ENCODE measurements around the gene WFDC11.
"Not testable (repeated sequence)": the region's sequence is repeated elsewhere in the genome, so short reads cannot be mapped to it uniquely, and the experiment has no call there.

Gene WFDC11

GRCh38 chr20:45651726-45652125 is 18.3 kb downstream of the WFDC11 start:
- not testable (repeated sequence) for H3K4me3 ChIP-seq (ENCODE audit: low read length); H3K27me3 ChIP-seq (replicated peaks; ENCODE audit: control insufficient read depth, insufficient read depth, low read length); DNase-seq (ENCODE audit: low read depth); H3K9ac ChIP-seq (ENCODE audit: low read length); H3K36me3 ChIP-seq (ENCODE audit: control insufficient read depth, insufficient read depth, low read length, severe bottlenecking); H3K9me3 ChIP-seq (ENCODE audit: control insufficient read depth, low read length); H3K4me1 ChIP-seq (ENCODE audit: control insufficient read depth, insufficient read depth, low read length)

- Histone ChIP-seq H3K27me3 (replicated peaks; ENCODE audit: control insufficient read depth, insufficient read depth, low read length) (no peaks in the 10 kb centered on the region), H3K9ac (ENCODE audit: low read length) (no peak overlapping the region), H3K4me3 (ENCODE audit: low read length) (no peak overlapping the region), H3K9me3 (ENCODE audit: control insufficient read depth, low read length) (no peaks in the 10 kb centered on the region), H3K4me1 (ENCODE audit: control insufficient read depth, insufficient read depth, low read length) (no peaks in the 10 kb centered on the region), H3K36me3 (ENCODE audit: control insufficient read depth, insufficient read depth, low read length, severe bottlenecking) (no peaks in the 10 kb centered on the region)
- DNase-seq (ENCODE audit: low read depth), result no peak
Observed at GRCh38 chr20:45649312-45649863, 20.7 kb downstream of the WFDC11 start.

DNA sequence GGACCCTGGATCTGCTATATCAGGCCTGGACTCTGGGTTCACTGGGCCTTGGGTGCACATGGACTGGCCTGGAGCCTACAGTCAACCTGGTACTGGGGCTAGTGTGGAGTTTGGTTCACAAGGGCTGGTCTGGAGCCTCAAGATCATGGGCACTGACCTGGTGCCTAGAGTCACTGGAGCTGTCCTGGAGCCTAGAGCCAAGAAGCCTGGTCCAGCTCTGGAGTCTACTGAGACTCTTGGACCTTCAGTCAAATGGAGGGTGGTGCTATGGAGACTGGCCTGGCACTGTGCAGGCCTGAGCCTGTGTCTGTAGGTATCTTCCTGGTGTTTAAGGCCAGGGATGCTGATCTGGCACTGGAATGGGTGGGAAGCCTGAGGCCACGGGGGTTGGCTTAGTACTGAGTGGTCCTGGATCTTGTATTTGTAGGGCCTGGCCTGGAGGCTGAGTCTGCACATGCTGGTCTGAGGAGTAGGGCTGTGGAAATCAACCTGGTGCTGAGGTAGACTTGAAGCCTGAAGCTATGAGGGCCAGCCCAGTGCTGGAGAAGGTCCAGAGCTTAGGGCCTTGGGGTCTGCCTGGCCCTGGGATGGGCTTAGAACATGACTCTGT is 22.5 kb downstream of the WFDC11 start:
- H3K9ac ChIP-seq (ENCODE audit: low read length), result no peak overlapping the region
- no peak for DNase-seq (ENCODE audit: low read depth)
- no peaks in the 10 kb centered on the region for H3K4me1 ChIP-seq (ENCODE audit: control insufficient read depth, insufficient read depth, low read length)
- H3K36me3 ChIP-seq (ENCODE audit: control insufficient read depth, insufficient read depth, low read length, severe bottlenecking), result no peaks in the 10 kb centered on the region
- no peaks in the 10 kb centered on the region for H3K9me3 ChIP-seq (ENCODE audit: control insufficient read depth, low read length)
- no peak overlapping the region for H3K4me3 ChIP-seq (ENCODE audit: low read length)
- H3K27me3 ChIP-seq (replicated peaks; ENCODE audit: control insufficient read depth, insufficient read depth, low read length), result no peaks in the 10 kb centered on the region

- DNase-seq (ENCODE audit: low read depth), result no peak
- H3K9me3 ChIP-seq (ENCODE audit: control insufficient read depth, low read length), result no peaks in the 10 kb centered on the region
- H3K4me3 ChIP-seq (ENCODE audit: low read length), result no peak overlapping the region
- H3K9ac ChIP-seq (ENCODE audit: low read length), result no peak overlapping the region
- no peaks in the 10 kb centered on the region for H3K4me1 ChIP-seq (ENCODE audit: control insufficient read depth, insufficient read depth, low read length)
- no peaks in the 10 kb centered on the region for H3K36me3 ChIP-seq (ENCODE audit: control insufficient read depth, insufficient read depth, low read length, severe bottlenecking)
- H3K27me3 ChIP-seq (replicated peaks; ENCODE audit: control insufficient read depth, insufficient read depth, low read length), result no peaks in the 10 kb centered on the region
Observed at GRCh38 chr20:45646875-45647274, 23.2 kb downstream of the WFDC11 start.

- H3K4me1 ChIP-seq (ENCODE audit: control insufficient read depth, insufficient read depth, low read length); H3K9ac ChIP-seq (ENCODE audit: low read length); H3K36me3 ChIP-seq (ENCODE audit: control insufficient read depth, insufficient read depth, low read length, severe bottlenecking); H3K9me3 ChIP-seq (ENCODE audit: control insufficient read depth, low read length); H3K27me3 ChIP-seq (replicated peaks; ENCODE audit: control insufficient read depth, insufficient read depth, low read length); H3K4me3 ChIP-seq (ENCODE audit: low read length); DNase-seq (ENCODE audit: low read depth): not testable (repeated sequence)
Observed at GRCh38 chr20:45645869-45646268, 24.2 kb downstream of the WFDC11 start.

DNA sequence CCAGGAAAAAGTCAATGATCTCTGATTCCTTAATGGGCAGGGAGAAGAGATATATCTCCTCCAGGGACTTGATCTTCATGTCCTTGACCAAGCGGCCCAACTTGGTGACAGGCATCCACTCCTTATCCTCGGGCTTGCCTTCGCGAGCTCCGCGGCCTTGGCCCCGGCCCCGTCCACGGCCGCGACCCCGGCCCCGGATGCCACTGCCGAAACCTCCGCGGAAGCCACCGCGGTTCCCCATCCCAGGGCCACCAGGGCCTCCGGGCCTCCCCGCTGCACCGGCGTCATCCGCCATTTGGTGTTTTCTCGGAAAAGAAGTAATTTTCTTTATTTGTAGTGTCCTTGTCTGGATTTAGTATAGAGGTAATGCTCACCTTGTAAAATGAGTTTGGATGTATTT is 29.0 kb downstream of the WFDC11 start:
- not testable (repeated sequence) for H3K27me3 ChIP-seq (replicated peaks; ENCODE audit: control insufficient read depth, insufficient read depth, low read length); H3K4me3 ChIP-seq (ENCODE audit: low read length); H3K4me1 ChIP-seq (ENCODE audit: control insufficient read depth, insufficient read depth, low read length); H3K9ac ChIP-seq (ENCODE audit: low read length); H3K9me3 ChIP-seq (ENCODE audit: control insufficient read depth, low read length); DNase-seq (ENCODE audit: low read depth); H3K36me3 ChIP-seq (ENCODE audit: control insufficient read depth, insufficient read depth, low read length, severe bottlenecking)

- DNase-seq (ENCODE audit: low read depth), result no peak
- H3K9ac ChIP-seq (ENCODE audit: low read length), result no peak overlapping the region
- no peaks in the 10 kb centered on the region for H3K27me3 ChIP-seq (replicated peaks; ENCODE audit: control insufficient read depth, insufficient read depth, low read length)
- no peaks in the 10 kb centered on the region for H3K9me3 ChIP-seq (ENCODE audit: control insufficient read depth, low read length)
- H3K4me1 ChIP-seq (ENCODE audit: control insufficient read depth, insufficient read depth, low read length), result no peaks in the 10 kb centered on the region
- no peaks in the 10 kb centered on the region for H3K36me3 ChIP-seq (ENCODE audit: control insufficient read depth, insufficient read depth, low read length, severe bottlenecking)
- no peak overlapping the region for H3K4me3 ChIP-seq (ENCODE audit: low read length)
Observed at GRCh38 chr20:45639687-45640086, 30.4 kb downstream of the WFDC11 start.

DNA sequence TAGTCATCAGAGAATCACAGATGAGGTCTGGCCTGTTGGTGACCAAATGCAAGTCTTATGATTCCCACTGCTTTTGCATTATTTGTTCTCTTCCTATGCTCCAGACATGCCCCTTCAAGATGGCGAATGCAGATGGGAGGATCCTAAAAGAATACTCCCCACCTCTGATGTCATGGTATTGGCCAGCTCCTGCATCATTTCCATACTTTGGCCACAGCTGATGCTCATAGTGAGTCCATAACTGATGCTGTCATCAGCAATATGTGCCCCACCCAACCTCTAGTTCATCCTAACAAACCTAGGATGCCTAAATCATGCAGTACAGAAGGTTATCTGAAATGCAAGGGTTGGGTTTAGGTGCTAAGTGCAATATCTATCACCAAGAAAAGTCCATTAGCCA is 33.5 kb downstream of the WFDC11 start:
- no peak for DNase-seq (ENCODE audit: low read depth)
- H3K4me1 ChIP-seq (ENCODE audit: control insufficient read depth, insufficient read depth, low read length), result no peaks in the 10 kb centered on the region
- no peaks in the 10 kb centered on the region for H3K27me3 ChIP-seq (replicated peaks; ENCODE audit: control insufficient read depth, insufficient read depth, low read length)
- no peak overlapping the region for H3K9ac ChIP-seq (ENCODE audit: low read length)
- H3K4me3 ChIP-seq (ENCODE audit: low read length), result no peak overlapping the region
- H3K9me3 ChIP-seq (ENCODE audit: control insufficient read depth, low read length), result no peaks in the 10 kb centered on the region
- no peaks in the 10 kb centered on the region for H3K36me3 ChIP-seq (ENCODE audit: control insufficient read depth, insufficient read depth, low read length, severe bottlenecking)

DNA sequence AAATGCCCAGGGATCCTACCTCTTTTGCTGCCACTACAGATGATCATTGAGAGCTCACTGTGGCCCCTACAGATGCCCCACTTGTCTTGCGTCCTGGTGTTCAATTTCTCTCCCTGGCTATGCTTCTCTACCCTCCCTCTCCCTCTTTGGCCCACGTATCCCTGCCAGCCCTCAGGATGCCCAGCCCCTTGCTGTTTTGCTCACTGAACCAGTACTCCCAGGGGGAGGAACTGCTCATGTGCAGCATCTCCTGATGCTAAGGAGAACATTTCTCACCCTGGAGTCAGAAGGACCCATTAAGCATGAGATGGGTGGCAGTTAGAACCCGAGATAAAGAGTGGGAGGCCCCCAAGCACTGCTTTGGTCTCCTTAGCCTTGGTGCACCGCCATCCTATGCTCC is 38.9 kb downstream of the WFDC11 start, which contains the start of gene WFDC9:
Gene WFDC9 (minus strand): TSS at position 101 of the 400 bp plus-strand sequence. CDS start 21,103 bp downstream, outside the sequence.
- H3K36me3 ChIP-seq (ENCODE audit: control insufficient read depth, insufficient read depth, low read length, severe bottlenecking), result no peaks in the 10 kb centered on the region

GRCh38 chr20:45630371-45630770 is 39.7 kb downstream of the WFDC11 start:
- no peak for DNase-seq (ENCODE audit: low read depth)
- H3K9me3 ChIP-seq (ENCODE audit: control insufficient read depth, low read length), result no peaks in the 10 kb centered on the region
- H3K9ac ChIP-seq (ENCODE audit: low read length), result no peak overlapping the region
- H3K4me1 ChIP-seq (ENCODE audit: control insufficient read depth, insufficient read depth, low read length), result no peaks in the 10 kb centered on the region
- H3K4me3 ChIP-seq (ENCODE audit: low read length), result no peak overlapping the region
- no peaks in the 10 kb centered on the region for H3K27me3 ChIP-seq (replicated peaks; ENCODE audit: control insufficient read depth, insufficient read depth, low read length)
- no peaks in the 10 kb centered on the region for H3K36me3 ChIP-seq (ENCODE audit: control insufficient read depth, insufficient read depth, low read length, severe bottlenecking)

More for the DNA sequence above, 38.9 kb downstream of the WFDC11 start, which contains the start of gene WFDC9:
- Histone ChIP-seq H3K27me3 (replicated peaks; ENCODE audit: control insufficient read depth, insufficient read depth, low read length) (no peaks in the 10 kb centered on the region), H3K9ac (ENCODE audit: low read length) (no peak within 1 kb of the TSS), H3K4me3 (ENCODE audit: low read length) (no peak within 1 kb of the TSS), H3K4me1 (ENCODE audit: control insufficient read depth, insufficient read depth, low read length) (no peaks in the 10 kb centered on the region), H3K9me3 (ENCODE audit: control insufficient read depth, low read length) (no peaks in the 10 kb centered on the region)
- no peak for DNase-seq (ENCODE audit: low read depth)

DNA sequence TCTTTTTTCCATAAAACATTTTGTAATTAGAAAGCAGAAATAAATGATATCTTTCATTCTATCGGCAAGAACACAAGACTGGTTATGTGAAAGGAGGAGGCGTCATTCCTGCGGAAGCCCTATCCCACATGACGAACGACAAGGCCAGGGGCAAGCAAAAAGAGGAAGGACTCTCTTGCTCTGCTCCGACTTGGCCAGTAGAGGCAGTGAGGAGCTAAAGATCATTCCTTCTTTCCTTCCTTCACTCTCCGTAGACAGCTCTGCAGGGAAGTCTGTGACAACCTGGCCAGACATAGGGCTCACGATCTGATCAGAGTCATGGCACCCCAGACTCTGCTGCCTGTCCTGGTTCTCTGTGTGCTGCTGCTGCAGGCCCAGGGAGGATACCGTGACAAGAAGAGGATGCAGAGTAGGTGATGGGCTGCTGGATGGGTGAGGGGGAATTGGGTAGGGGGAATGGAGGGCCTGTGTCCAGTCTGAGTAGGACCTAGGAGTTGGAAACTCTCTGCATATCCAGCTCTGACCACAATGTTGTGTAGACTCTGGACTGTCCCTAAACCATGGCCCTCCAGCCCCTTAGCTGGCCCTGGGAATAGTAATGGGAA is 40.4 kb downstream of the WFDC11 start, which contains the start of gene WFDC10A:
Gene WFDC10A (plus strand): TSS at position 244 of the 605 bp plus-strand sequence. CDS start 75 bp downstream, at position 319.
- no peaks in the 10 kb centered on the region for H3K36me3 ChIP-seq (ENCODE audit: control insufficient read depth, insufficient read depth, low read length, severe bottlenecking)
- peak; percentile 58 for DNase-seq (ENCODE audit: low read depth)
- H3K9me3 ChIP-seq (ENCODE audit: control insufficient read depth, low read length), result peaks cover 5% of the 10 kb centered on the region
- H3K4me3 ChIP-seq (ENCODE audit: low read length), result no peak within 1 kb of the TSS
- H3K27me3 ChIP-seq (replicated peaks; ENCODE audit: control insufficient read depth, insufficient read depth, low read length), result no peaks in the 10 kb centered on the region
- H3K4me1 ChIP-seq (ENCODE audit: control insufficient read depth, insufficient read depth, low read length), result no peaks in the 10 kb centered on the region
- H3K9ac ChIP-seq (ENCODE audit: low read length), result no peak within 1 kb of the TSS
